ENCODE results near the gene EDN2.
A peak's percentile ranks its signal among the peaks of the same experiment; 100 is the strongest.

The EDN2 gene

GRCh38 chr1:41469706-41470105 lies 14.8 kb downstream of the EDN2 start:
- TF ChIP-seq EZH2phosphoT487 (IDR thresholded peaks at IDR 0.05; ENCODE audit: borderline replicate concordance) (no peak), CTCF (conservative IDR thresholded peaks at IDR 0.05; ENCODE audit: low read length) (no peak)
- Histone ChIP-seq H3K4me1 (ENCODE audit: insufficient read depth, low read length, poor library complexity, severe bottlenecking) (peaks cover 12% of the 10 kb centered on the region), H4K20me1 (ENCODE audit: insufficient read depth, low read length, poor library complexity, severe bottlenecking) (no peaks in the 10 kb centered on the region), H3K9ac (ENCODE audit: low read depth, low read length, poor library complexity, severe bottlenecking) (peak overlapping the region; percentile 10), H3K9me3 (ENCODE audit: insufficient read depth, low read depth, low read length) (no peaks in the 10 kb centered on the region), H3K4me2 (ENCODE audit: low read depth, low read length, poor library complexity, severe bottlenecking) (peak overlapping the region; percentile 19), H3K36me3 (ENCODE audit: insufficient read depth, low read length) (no peaks in the 10 kb centered on the region), H3F3A (ENCODE audit: low read depth) (no peaks in the 10 kb centered on the region), H3K9me2 (replicated peaks; ENCODE audit: low read depth, low read length) (no peaks in the 10 kb centered on the region), H3K27me3 (ENCODE audit: insufficient read depth, low read length, poor library complexity, severe bottlenecking) (no peaks in the 10 kb centered on the region), H3K79me2 (ENCODE audit: insufficient read depth, low read length) (no peaks in the 10 kb centered on the region), H3K4me3 (ENCODE audit: low read length, poor library complexity, severe bottlenecking) (no peak overlapping the region), H2AFZ (ENCODE audit: low read length) (peak overlapping the region; percentile 48)

- Histone ChIP-seq H3F3A (ENCODE audit: low read depth) (no peaks in the 10 kb centered on the region), H4K20me1 (ENCODE audit: insufficient read depth, low read length, poor library complexity, severe bottlenecking) (no peaks in the 10 kb centered on the region), H3K4me2 (ENCODE audit: low read depth, low read length, poor library complexity, severe bottlenecking) (no peak overlapping the region), H3K36me3 (ENCODE audit: insufficient read depth, low read length) (no peaks in the 10 kb centered on the region), H3K9ac (ENCODE audit: low read depth, low read length, poor library complexity, severe bottlenecking) (no peak overlapping the region), H2AFZ (ENCODE audit: low read length) (no peak overlapping the region), H3K9me3 (ENCODE audit: insufficient read depth, low read depth, low read length) (no peaks in the 10 kb centered on the region), H3K4me3 (ENCODE audit: low read length, poor library complexity, severe bottlenecking) (no peak overlapping the region), H3K27me3 (ENCODE audit: insufficient read depth, low read length, poor library complexity, severe bottlenecking) (no peaks in the 10 kb centered on the region), H3K9me2 (replicated peaks; ENCODE audit: low read depth, low read length) (no peaks in the 10 kb centered on the region), H3K79me2 (ENCODE audit: insufficient read depth, low read length) (no peaks in the 10 kb centered on the region), H3K4me1 (ENCODE audit: insufficient read depth, low read length, poor library complexity, severe bottlenecking) (peaks cover 12% of the 10 kb centered on the region)
- no peak for TF ChIP-seq EZH2phosphoT487 (IDR thresholded peaks at IDR 0.05; ENCODE audit: borderline replicate concordance)
- TF ChIP-seq CTCF (conservative IDR thresholded peaks at IDR 0.05; ENCODE audit: low read length), result no peak
These were observed 16.2 kb downstream of the EDN2 start for GRCh38 chr1:41468122-41468762.

- Histone ChIP-seq H3K36me3 (ENCODE audit: insufficient read depth, low read length) (no peaks in the 10 kb centered on the region), H3K9ac (ENCODE audit: low read depth, low read length, poor library complexity, severe bottlenecking) (no peak overlapping the region), H3K4me3 (ENCODE audit: low read length, poor library complexity, severe bottlenecking) (no peak overlapping the region), H3K9me3 (ENCODE audit: insufficient read depth, low read depth, low read length) (no peaks in the 10 kb centered on the region), H4K20me1 (ENCODE audit: insufficient read depth, low read length, poor library complexity, severe bottlenecking) (no peaks in the 10 kb centered on the region), H2AFZ (ENCODE audit: low read length) (no peak overlapping the region), H3K27me3 (ENCODE audit: insufficient read depth, low read length, poor library complexity, severe bottlenecking) (no peaks in the 10 kb centered on the region), H3F3A (ENCODE audit: low read depth) (no peaks in the 10 kb centered on the region), H3K4me1 (ENCODE audit: insufficient read depth, low read length, poor library complexity, severe bottlenecking) (peaks cover 12% of the 10 kb centered on the region), H3K4me2 (ENCODE audit: low read depth, low read length, poor library complexity, severe bottlenecking) (no peak overlapping the region), H3K9me2 (replicated peaks; ENCODE audit: low read depth, low read length) (no peaks in the 10 kb centered on the region), H3K79me2 (ENCODE audit: insufficient read depth, low read length) (no peaks in the 10 kb centered on the region)
- TF ChIP-seq EZH2phosphoT487 (IDR thresholded peaks at IDR 0.05; ENCODE audit: borderline replicate concordance) (no peak), CTCF (conservative IDR thresholded peaks at IDR 0.05; ENCODE audit: low read length) (no peak)
These were observed 16.8 kb downstream of the EDN2 start for GRCh38 chr1:41467673-41468072.
